ENCODE measurements around the gene ZNF574.

ZNF574 gene

DNA sequence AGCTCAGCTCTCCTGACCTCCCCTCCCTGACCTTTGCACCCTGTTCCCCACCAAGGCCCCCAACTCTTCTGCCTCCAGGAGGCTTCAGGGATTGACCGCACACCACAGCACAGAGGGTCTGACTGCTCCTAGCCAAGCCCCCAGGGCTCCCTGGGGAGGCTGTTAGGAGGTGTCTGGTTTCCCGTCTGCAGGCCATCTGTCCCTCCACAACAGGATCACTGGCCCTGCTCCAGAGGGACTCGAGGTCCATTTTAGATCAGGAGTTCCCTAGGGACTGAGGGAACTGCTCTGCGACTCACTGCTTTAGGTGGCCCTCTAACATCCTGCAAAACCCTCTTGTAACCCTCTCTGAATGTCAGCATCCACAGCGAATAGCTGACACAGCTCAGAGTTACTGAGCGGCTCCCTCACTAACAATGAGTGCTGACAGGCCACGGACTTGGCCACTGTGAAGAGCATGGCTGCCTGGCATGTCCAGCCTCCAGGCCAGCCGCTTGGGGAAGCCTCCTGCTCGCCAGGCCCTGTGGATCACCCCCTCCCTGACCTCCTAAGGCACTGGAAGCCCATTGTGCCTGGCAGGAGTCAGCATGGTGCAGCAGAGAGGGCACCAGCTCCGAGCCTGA lies 23.6 kb upstream of the ZNF574 start:
- TF ChIP-seq POLR2AphosphoS5 (IDR thresholded peaks at IDR 0.05; ENCODE audit: low read depth, low read length) (no peak), TAF1 (IDR thresholded peaks at IDR 0.05; ENCODE audit: borderline replicate concordance, insufficient read depth, low read length) (no peak), SIN3A (IDR thresholded peaks at IDR 0.05; ENCODE audit: borderline replicate concordance, insufficient read depth, low read length) (no peak), FOXP2 (optimal IDR thresholded peaks at IDR 0.05; ENCODE audit: borderline replicate concordance, extremely low read depth, extremely low read length, insufficient read depth) (no peak)
- TF ChIP-seq, protein P1, sequence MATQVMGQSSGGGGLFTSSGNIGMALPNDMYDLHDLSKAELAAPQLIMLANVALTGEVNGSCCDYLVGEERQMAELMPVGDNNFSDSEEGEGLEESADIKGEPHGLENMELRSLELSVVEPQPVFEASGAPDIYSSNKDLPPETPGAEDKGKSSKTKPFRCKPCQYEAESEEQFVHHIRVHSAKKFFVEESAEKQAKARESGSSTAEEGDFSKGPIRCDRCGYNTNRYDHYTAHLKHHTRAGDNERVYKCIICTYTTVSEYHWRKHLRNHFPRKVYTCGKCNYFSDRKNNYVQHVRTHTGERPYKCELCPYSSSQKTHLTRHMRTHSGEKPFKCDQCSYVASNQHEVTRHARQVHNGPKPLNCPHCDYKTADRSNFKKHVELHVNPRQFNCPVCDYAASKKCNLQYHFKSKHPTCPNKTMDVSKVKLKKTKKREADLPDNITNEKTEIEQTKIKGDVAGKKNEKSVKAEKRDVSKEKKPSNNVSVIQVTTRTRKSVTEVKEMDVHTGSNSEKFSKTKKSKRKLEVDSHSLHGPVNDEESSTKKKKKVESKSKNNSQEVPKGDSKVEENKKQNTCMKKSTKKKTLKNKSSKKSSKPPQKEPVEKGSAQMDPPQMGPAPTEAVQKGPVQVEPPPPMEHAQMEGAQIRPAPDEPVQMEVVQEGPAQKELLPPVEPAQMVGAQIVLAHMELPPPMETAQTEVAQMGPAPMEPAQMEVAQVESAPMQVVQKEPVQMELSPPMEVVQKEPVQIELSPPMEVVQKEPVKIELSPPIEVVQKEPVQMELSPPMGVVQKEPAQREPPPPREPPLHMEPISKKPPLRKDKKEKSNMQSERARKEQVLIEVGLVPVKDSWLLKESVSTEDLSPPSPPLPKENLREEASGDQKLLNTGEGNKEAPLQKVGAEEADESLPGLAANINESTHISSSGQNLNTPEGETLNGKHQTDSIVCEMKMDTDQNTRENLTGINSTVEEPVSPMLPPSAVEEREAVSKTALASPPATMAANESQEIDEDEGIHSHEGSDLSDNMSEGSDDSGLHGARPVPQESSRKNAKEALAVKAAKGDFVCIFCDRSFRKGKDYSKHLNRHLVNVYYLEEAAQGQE (IDR thresholded peaks at IDR 0.05; ENCODE audit: insufficient read depth in 1 of 2, low read depth in 2 of 2, low read length in 2 of 2): no peak

DNA sequence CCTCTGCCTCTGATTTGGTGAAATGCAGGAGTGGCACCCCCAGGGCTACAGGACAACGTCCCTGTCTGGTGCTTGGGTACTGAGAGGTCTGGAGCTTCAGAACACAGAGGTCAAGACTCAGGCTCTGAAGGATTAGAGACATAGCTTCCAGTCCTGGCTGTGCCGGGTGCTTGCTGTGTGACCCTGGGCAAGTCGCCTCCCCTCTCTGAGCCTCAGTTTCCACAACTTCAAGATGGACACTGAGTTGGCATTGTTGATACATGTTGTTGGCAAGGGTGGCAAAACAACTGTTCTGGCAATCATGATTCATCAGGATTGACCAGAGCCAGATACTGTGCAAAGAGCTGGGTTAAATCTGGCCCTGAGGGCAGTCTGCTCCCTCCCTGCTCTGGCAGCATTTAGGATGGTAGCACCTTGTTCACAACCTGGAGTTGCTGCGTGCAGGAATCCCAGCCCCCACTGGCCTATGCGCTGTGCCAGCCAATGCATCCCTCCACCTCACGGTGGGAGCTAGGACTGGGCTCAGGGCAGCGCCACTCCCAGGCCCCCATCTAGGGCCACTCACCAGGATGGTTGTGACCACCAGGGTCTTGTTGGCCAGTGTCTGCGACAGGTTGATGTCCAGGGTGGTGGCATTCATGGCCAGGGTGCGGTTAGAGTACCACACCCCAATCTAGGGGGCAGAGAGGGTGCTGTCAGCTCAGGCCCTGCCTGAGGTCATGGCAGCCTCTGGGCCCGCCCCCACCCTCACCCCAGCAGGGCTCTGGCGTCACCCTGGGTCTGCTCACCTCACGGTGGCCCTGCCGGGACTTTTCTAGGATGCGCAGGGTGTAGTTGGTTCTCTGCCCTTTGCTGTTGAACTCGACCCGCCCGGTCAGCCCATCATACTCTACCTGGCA lies 22.7 kb upstream of the ZNF574 start:
- TF ChIP-seq SIN3A (IDR thresholded peaks at IDR 0.05; ENCODE audit: borderline replicate concordance, insufficient read depth, low read length) (no peak), POLR2AphosphoS5 (IDR thresholded peaks at IDR 0.05; ENCODE audit: low read depth, low read length) (no peak), FOXP2 (optimal IDR thresholded peaks at IDR 0.05; ENCODE audit: borderline replicate concordance, extremely low read depth, extremely low read length, insufficient read depth) (no peak), TAF1 (IDR thresholded peaks at IDR 0.05; ENCODE audit: borderline replicate concordance, insufficient read depth, low read length) (no peak)
- TF ChIP-seq, protein P1 (IDR thresholded peaks at IDR 0.05; ENCODE audit: insufficient read depth in 1 of 2, low read depth in 2 of 2, low read length in 2 of 2): no peak

- no peak for TF ChIP-seq TAF1 (IDR thresholded peaks at IDR 0.05; ENCODE audit: borderline replicate concordance, insufficient read depth, low read length)
- no peak for TF ChIP-seq FOXP2 (optimal IDR thresholded peaks at IDR 0.05; ENCODE audit: borderline replicate concordance, extremely low read depth, extremely low read length, insufficient read depth)
- TF ChIP-seq POLR2AphosphoS5 (IDR thresholded peaks at IDR 0.05; ENCODE audit: low read depth, low read length): no peak
- TF ChIP-seq, protein P1 (IDR thresholded peaks at IDR 0.05; ENCODE audit: insufficient read depth in 1 of 2, low read depth in 2 of 2, low read length in 2 of 2): no peak
- no peak for TF ChIP-seq SIN3A (IDR thresholded peaks at IDR 0.05; ENCODE audit: borderline replicate concordance, insufficient read depth, low read length)
Measured at GRCh38 chr19:42054205-42054604, 21.8 kb upstream of the ZNF574 start.

- TF ChIP-seq FOXP2 (optimal IDR thresholded peaks at IDR 0.05; ENCODE audit: borderline replicate concordance, extremely low read depth, extremely low read length, insufficient read depth) (no peak), SIN3A (IDR thresholded peaks at IDR 0.05; ENCODE audit: borderline replicate concordance, insufficient read depth, low read length) (no peak), TAF1 (IDR thresholded peaks at IDR 0.05; ENCODE audit: borderline replicate concordance, insufficient read depth, low read length) (no peak), POLR2AphosphoS5 (IDR thresholded peaks at IDR 0.05; ENCODE audit: low read depth, low read length) (no peak)
- TF ChIP-seq, protein P1 (IDR thresholded peaks at IDR 0.05; ENCODE audit: insufficient read depth in 1 of 2, low read depth in 2 of 2, low read length in 2 of 2): no peak
Measured at GRCh38 chr19:42057846-42058245, 18.1 kb upstream of the ZNF574 start.
